Brain pericyte (primary cell): ENCODE measurements around the gene TNFSF13B.

Experiments used
- DNase-seq: peaks from one replicate; pipeline ENCODE4 v3.0.0-alpha.2; 2012; ENCODE audit warnings: low read depth, low spot score

TNFSF13B gene

DNA sequence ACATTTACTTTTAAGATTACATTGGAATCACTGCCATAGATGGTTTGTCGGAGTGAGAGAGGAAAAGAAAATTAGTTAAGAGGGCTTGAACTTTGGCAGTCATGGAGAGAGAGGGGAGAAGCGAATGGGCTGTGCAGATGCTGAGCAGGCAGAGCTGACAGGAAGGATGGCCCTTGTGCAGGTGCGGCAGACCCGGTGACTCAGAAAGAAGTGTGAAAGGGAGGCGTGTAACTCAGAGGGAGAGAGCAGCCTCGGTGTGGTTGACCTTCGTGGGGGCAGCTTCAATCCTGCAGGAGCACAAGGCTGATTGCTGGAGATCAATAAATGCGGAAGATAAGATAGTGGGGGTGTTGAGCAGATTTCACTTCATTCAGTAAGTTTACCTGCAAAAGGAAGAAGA lies 76.9 kb downstream of the TNFSF13B start:
- DNase-seq = no peak

DNA sequence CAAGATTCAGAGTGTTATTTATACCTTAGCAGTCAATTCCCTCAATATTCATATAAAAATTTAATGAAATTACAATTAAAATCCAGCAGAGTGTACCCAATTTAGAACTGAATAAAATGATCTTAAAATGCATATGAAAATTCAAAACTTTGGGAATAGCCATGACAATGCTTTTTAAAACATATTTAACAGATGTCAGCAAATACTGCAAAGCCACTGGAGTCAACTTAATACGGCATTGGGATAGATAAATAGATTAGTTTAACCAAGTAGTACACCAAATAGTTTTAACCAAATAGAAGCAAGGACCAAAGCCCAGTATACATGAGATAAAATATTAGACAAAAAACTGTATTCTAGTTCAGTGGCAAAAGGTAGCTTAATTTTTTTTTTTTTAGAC lies 79.8 kb downstream of the TNFSF13B start:
- no peak for DNase-seq

DNA sequence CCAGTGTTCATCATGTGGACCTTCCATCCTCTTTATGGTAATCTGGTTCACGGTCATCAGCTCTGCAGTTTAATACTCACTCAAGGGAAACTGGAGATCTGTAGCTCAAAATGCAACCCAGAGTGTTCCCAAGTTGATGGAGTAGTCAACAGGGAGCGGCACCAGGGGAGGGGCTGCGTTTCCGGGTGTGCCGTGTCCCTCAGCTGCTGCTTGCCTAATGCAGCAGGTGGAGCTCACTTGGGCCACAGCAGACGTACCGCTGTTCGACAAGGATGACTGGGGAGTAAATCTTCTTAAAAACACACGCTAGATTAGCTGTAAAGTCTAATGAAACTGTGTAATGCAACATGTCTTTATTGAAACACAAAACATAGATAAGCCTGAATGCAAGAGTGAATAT lies 81.1 kb downstream of the TNFSF13B start:
- no peak for DNase-seq

DNA sequence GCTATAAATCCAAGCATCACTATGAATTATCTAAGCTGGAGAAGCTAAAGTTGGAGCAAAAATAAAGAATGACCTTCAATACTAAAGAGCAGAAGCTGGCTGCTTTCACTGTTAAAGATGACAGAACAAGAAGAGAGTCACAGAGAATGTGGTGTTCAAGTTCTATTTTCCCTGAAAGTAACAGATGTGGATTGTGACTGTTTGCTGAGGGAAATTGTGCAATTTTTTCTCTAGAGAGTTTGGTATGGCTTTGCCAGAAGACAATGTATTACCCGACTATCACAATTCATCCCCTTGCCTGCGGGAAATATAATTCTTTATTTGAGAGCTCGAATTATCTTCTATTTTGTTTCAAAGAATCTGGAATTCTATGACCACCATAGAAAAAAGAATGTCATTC lies 83.1 kb downstream of the TNFSF13B start:
- DNase-seq = no peak

DNA sequence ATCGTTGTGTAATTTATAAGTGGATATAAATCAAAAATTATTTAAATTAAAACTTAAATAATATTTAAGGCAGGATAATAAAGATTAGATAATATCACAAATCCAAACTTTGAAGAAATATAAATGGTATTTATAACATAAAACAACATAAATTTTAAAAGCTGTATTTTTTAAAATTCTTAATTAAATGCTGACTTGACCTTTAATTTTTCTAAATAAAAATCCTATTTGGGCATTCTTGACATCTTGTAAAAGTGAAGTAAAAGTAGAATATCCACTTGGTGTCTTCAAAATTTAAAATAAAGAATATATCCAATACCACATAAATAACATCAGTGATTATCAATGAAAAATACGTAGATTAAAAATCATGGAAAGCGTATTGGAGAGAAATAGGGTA lies 87.7 kb downstream of the TNFSF13B start:
- DNase-seq = no peak
